Measurements from ENCODE around the gene CSTB.

DNA sequence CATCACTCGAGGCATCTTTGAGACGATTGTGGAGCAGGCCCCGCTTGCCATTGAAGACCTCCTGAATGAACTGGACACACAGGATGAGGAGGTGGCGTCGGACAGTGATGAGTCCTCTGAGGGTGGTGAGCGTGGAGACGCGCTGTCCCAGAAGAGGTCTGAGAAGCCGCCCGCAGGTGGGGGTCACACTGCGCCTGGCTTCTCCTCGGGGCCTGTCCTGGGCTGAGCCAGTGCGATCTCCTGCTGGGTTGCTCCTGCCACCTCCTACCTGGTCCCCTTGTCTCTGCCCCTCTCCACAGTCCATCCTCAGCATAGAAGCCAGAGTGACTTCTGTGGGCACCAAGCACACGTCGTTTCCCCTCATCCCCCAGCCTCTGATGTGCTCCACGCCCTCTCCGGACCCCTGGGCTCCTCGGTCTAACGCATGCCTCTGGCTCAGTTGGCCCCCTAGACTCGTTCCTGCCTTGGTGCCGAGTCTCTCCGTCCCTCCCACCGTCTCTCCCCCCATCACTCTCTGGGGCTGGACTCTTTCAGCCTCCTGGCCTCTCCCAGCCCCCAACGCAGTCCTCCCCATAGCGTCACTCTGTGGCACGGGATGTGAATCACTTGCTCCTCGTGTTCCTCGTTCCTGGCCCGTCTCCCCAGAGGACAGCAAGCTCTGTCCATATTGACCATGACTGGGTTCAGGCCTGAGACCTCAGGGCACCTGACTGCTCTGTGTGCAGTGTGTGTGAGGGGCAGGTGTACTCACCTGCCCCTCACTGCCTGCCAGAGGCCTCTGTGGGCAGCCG is 22.0 kb upstream of the CSTB start:
- TF ChIP-seq KLF10 (tag by site-specific recombination; IDR thresholded peaks at IDR 0.05), result no peak
- no peak for TF ChIP-seq ZNF426 (tag by site-specific recombination; IDR thresholded peaks at IDR 0.05)
- no peak for TF ChIP-seq ATF2 (tag by site-specific recombination; IDR thresholded peaks at IDR 0.05; ENCODE audit: low read depth)
- no peak for TF ChIP-seq RBAK (tag by site-specific recombination; IDR thresholded peaks at IDR 0.05)
- TF ChIP-seq ZNF600 (tag by site-specific recombination; IDR thresholded peaks at IDR 0.05), result no peak
- TF ChIP-seq CTCF (tag by site-specific recombination; IDR thresholded peaks at IDR 0.05), result no peak
- TF ChIP-seq ZNF398 (tag by site-specific recombination; IDR thresholded peaks at IDR 0.05), result no peak
- no peak for TF ChIP-seq REST (tag by site-specific recombination; IDR thresholded peaks at IDR 0.05)
- TF ChIP-seq ZNF639 (tag by site-specific recombination; IDR thresholded peaks at IDR 0.05), result no peak
- no peak for TF ChIP-seq YY1 (tag by site-specific recombination; IDR thresholded peaks at IDR 0.05)
